Activated CD4-positive, alpha-beta T cell treated with anti-CD3 and anti-CD28 coated beads, Interleukin-2, Interleukin-4, amounts not matched to agents 100 ng/mL and 50 ng/mL, durations not matched to agents 16 hours and 8 hours (primary cell): ENCODE data around the gene ZNF354C.

ENCODE experiments used
- DNase-seq: peaks from one replicate; pipeline ENCODE4 v3.0.0-alpha.2; 2020; ENCODE audit warnings: low spot score

ZNF354C gene

DNA sequence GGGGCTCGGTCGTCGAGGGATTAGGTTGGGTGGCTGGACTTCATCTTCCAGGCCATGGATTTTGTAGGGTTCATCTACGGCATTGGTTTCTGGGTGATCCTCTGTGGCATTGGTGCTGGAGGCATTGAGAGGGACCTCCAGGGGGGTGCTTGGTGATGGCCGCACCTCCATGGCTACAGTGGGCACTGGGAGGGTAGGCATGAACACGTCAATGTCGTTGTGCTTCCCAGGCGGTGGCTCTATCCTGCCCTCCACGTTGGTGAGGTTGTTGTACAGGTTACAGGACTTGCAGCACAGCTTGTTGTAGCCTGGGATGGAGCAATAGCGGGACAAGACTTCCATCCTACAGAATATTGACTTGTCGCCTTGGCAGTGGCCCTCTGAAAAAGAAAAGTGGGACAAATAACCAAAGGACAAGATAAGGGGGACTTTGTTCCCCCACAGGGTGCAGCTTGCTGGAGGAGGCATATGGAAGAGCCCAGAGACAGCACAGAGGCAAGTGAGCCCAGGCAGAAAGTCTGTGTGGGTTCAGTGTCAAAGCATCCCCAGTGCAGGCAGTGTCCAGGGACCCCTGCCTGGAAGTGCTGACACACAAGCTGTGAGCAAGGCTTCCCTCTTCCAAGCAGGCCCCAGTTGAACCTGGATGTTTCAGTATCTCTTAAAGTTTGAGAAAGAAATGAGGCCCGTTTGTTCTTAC is 53.9 kb downstream of the ZNF354C start:
- no peak for DNase-seq

DNA sequence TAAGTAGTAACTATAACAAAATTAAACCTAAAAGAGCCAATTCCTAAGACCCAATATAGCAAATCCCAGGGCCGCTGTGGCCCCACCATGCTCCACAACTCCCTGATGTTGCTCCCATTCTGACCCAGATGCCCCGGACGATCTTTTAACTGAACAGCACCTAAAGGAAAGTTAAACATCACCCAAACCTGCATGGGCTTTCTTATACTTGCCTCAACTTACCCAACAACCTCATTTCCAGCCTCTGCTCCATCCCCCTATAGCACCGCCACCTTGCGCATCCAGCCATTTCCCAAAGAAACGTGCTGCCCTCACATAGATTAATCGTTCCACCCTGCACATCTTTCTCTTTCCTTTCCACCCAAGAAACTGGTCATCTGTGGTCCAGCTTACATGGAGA is 54.6 kb downstream of the ZNF354C start:
- no peak for DNase-seq

DNA sequence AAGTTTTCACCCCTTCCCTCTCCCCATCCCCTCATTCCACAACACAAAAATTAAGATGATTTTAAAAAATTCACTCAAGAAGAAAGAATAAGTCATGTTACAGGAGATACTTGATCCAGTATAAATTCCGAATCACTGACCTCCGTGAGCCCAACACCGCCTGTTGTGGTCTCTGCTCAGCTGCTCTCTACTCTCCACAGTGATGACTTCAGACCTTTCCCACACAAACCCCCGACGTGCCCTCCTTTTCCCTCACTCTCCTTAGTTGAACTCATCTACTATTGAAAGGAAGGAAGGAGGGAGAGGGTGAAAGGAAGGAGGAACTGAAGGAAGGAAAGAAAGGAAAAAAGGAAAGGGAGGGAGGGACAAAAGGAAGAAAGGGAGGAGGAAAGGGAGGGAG is 55.1 kb downstream of the ZNF354C start:
- no peak for DNase-seq

DNA sequence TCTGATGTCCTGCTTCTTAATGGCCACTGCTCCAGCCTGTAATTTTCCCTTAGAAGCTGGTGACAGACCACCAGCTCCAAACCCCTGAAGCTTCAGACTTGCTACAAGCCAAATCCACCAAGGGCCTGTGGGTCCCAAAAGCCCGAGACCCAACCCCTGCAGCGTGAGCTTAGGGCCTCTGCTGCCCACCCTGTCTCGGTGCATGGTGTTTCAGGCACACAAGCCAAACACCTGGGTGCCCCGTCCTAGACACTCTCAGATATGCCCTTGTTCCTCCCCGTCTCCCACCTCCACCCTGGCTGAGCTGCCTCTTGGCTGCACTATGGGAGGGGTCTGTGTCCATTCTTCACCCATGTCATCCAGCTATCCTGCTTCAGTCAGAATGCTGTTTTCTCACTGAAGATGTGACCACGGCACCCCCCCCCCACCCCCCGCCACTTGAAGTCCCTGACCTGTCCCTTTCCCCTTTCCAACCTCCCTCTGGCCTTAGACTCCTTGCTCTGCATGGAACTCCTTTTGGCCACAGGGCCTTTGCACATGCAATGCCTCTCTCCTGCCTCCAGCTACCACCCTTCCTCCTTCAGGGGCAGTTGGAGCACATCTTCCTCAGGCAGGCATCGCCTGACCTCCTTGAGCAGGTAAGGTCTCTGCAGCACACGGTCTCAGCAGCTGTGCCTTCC is 55.8 kb downstream of the ZNF354C start:
- DNase-seq, result no peak

DNA sequence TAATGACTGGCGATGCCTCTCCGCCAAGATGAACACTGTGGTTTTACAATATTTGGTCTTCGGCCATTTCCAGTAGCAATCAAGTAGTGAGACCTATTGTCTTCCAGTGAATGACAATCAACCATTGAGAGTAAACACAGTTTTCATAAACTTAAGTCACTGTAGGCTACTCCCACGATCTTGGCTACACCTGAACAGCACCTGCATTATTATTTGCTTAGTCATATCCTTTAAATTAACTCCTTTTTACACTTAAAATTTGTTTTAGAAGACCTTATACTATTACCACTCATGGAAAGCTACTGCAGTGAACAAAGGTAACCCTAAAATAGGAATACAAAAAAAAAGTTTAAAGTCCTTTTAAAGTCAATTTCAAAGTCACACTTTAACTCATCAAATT is 58.2 kb downstream of the ZNF354C start:
- DNase-seq, result no peak

DNA sequence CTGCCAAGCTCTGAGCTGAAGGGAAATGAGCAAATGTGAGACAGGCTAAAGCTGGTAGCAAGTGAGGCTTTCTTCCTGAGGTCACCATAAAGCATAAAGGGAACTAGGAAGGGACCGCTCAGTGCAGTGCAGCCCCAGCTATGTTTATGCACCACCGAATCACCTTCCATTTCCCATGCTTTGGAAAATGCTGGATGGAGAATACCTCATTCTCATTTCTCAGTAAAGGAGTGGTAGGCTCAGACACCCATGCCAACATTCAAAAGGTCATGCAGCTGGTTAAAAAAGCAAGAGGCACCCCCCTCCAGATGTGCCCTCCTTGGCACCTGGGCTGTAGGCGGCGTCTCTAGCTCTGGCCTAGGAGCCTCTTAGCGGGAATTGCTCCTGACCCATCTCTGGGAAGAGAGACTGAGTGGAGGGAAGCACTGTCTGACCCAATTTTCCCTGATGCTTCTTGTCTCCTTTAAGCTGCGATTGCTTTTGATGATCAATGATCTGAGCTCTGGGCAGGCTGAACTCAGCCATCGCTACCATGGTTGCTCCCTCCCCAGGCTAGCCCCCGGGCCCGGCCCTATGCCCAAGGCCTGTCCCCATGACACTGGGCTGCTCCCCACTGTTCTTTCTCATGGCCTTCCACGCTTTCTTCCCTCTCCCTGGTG is 58.7 kb downstream of the ZNF354C start:
- no peak for DNase-seq

DNA sequence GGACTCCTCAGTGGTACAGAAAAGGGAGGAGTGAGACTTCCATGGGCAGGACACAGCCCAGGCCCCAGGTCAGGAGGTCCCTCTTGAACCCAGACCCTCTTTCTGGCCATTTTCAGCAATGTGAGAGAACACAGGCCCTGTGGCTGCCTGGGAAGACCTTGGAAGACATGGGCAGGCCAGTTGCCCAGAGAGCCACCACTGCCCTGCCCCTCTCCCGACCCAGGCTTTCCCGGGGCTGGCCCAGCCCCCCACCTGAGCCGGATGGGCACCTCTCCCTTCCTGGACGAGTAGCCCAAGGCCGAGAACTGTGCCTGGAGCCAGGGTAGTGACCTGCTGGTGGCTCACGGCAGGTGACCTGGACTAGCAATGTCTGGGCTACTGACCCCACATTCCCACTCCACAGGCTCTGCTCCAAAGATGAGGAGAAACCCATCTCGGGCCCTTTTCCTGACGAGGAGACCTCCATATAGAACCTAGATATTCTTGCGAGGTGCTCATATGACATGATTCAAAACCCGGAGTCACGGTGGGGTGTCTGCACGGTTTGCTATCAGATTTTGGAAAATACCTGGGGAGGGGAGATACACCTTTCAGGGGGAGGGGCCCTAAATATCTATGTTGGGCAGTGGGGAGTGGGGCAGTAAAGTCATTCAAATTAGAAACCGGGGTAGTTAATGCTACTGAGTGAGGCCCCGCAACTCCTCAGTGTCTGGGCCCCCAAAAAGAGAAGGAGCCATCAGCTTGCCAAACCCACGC is 59.4 kb downstream of the ZNF354C start:
- DNase-seq, result no peak

DNA sequence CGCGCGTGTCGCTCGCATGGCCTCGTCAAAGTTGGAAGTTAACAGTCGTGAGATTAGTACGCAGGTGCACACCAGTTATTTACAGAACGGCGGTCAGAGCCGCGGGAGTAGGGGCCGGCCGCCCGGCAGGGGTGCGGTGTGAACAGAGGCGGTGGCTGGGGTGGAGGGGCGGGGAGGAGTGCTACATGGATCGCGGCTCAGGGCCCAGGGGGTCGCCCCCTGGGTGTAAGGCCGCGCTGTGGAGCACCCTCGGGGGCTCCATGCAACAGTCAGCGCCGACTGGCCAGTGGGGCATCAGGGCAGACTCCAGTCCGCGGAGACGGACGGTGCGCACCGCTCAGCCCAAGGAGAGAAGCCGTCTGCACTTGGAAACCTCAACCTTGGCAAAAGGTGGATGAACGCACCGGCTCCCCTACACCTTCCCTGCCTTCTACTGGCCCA is 60.3 kb downstream of the ZNF354C start:
- no peak for DNase-seq

DNA sequence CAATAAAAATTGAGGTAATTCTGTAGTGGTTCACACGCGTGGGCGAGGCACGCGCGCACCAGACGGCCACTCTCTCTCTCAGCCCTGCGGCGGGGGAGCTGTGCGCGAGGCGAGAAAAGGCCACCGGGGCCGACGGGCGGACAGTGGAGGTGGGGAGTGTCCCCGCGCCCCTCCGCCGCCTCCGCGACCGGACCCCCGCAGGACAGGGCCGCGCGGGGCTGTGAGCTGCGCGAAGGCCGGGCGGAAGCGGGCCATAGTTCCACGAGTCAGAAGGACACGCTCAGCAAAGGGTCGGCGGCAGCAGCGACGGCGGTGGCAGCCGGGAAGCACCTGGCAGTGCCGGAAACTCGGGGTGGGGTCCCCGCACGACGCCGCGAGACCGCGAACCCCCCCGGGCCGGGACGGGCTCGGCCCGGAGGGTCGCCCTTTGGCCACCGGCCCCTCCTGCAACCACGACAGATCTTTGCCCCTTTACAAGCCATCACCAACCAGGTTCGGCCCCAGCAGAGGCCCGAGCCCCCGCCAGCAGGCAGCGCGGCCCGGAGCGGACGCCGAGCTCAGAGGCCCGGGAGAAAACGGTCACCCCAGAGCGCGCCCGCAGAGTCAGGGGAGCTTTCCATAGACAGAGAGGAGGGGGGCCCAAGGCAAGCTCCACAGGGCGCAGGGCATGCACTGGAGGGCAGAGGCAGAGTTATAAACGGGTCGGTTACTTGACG is 60.9 kb downstream of the ZNF354C start:
- DNase-seq, result no peak

DNA sequence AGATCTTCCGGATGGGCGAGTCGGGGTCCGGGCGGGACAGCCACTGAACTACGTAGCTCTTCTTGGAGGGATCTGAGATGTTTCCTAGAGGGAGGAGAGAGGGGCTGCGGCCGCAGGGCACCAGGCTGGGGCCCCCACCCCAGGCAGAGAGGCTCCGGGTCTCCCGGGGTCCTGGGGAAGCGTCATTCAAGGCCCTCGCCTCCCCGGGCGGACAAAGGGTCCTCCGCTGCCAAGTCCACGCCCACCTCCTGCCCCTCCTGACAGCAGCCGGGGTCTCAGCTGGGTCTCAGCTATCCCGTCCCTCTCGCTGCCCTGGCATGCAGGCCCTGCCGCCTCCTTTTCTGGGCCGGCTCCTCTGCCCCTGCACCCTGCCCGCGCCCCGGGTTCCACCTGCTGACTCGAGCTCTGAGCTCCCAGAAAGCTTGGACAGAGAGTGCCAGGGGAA is 61.5 kb downstream of the ZNF354C start:
- DNase-seq, result no peak

DNA sequence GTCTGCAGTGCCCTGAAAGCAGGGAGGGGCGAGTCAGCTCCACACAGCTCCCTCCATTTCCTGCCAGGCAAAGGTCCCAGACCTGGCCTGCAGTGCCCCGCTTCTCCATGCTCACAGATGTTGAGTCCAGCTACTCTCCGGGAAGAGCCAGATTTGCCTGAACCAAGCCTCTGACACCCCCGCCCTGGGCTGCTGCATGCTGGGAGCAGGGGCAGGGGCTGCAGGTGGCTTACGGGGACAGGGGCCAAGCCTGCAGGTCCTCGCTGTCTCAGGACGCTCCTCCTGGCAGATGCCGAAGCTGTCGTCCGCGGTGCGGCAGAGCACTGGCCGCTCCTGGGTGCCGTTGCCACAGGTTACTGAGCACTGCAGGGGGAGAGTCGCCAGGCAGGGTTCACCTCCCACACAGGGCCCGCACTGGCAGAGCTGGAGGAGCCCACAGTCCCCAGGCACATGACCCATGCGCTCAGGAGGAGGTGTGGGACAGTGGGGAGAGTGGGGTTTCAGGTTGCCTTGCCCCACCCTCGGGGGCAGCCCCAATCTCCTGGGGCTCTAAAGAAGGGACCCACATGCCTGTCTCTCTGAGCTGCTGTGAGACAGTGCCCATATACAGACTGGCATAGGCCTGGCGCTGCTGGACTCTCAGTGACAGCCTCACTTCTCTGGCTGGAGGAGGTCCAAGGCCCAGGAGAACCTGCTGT is 62.4 kb downstream of the ZNF354C start:
- no peak for DNase-seq

DNA sequence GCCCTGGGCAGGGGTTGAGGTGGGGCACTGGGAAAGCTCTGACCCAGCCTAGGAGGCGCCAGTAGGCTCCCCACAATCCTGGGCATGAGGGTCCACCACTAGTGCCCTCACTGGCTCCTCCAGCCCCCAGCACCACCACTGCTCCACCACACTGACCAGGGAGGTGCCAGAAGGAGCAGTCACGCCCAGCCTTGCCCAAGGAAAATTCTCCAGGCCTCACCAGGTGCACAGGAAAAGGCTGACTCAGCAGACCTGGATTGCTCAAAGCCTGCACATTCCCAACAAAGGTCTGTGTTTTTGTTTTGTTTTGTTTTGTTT is 62.9 kb downstream of the ZNF354C start:
- DNase-seq, result no peak

DNA sequence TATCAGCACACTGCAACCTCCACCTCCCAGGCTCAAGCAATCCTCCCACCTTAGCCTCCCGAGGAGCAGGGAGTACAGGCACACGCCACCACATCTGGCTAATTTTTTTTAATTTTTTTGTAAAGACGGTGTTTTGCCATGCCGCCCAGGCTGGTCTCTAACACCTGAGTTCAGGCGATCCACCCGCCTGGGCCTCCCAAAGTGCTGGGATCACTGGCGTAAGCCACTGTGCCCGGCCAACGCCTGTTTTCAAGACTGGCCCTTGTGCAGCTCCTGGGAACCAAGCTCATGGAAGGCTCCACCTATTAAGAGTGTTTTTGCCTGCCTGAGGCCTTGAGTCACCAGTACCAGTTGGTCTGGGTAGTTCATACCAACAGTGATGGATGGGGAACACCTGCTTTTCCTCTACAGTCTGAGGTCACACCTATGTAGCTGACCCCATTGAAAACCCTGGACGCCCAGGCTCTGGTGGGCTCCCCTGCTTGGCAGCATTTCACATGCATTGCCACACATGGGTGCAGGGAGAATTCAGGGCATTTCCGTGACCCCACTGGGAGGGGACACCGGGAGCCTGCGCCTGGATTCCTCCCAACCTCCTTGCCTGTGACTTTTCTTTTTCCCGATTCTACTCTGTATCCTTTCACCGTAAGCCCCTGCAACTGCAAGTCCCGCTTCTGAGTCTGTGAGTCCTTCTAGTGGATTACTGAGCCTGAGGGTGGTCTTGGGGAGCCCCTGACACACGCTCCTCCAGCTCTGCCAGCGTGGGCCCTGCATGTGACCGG is 63.5 kb downstream of the ZNF354C start:
- no peak for DNase-seq

DNA sequence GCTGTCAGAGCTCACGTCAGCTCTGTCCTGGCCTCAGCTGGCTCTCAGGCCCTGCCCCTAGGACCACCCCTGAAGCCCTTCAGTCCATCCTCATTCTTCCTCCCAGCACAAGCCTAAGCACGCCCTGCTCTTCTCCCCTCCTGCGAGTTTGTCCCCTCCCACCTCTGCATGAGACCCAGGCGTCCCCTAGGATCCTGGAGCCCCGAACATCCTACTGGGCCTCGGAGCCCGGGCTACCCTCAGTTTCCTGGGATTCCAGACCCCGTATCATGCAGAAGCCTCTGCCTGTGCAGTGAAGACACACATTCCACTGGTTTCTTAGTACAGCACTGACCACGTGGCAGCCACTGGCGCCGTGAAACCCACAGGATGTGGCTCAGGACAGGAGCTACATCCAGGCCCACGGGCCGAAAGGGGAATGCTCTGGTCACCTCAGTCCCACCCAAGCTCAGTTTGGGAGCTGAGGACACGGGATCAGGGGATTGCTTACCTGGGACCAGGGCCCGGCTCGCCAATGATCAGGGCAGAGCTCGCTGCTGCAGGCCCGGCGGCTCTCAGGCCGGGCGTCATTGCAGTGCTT is 64.2 kb downstream of the ZNF354C start:
- no peak for DNase-seq

DNA sequence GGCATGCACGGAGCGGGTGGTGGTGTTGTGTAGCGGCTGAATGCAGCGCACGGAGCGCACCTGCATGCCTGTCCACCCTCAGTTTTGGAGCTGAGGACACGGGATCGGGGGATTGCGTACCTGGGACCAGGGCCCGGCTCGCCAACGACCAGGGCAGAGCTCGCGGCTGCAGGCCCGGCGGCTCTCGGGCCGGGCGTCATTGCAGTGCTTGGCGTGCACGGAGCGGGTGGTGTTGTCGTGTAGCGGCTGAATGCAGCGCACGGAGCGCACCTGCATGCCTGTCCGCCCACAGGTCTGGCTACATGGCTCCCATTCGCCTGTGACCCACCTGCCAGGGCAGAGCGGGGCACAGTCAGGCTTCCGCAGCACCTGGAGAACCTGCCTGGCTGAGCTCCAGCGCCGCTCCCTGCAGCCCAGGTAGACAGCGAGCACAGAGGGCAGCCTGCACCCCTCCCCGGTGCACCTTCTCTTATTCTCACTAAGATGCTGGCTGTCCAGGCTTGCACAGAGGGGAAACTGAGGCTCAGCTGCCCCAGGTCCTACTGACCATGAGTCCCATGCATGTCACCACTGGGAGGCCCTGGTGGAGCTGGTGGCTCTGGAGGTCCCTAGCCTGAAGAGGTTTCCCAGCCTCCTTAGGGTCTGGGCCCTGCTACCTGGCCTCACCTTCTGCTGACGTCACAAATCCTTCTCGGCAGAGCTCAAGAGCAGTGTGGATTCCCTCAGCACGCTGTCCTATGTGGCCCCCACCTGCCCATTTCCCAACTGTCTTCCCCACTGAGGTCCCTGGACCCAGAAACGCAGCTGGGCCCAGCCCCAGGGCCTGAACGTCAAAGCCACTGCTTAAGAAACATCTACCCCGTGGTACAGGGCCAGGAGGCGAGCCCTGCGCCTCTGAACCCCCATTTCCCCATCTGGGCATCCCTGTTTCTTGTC is 64.9 kb downstream of the ZNF354C start:
- DNase-seq, result no peak

DNA sequence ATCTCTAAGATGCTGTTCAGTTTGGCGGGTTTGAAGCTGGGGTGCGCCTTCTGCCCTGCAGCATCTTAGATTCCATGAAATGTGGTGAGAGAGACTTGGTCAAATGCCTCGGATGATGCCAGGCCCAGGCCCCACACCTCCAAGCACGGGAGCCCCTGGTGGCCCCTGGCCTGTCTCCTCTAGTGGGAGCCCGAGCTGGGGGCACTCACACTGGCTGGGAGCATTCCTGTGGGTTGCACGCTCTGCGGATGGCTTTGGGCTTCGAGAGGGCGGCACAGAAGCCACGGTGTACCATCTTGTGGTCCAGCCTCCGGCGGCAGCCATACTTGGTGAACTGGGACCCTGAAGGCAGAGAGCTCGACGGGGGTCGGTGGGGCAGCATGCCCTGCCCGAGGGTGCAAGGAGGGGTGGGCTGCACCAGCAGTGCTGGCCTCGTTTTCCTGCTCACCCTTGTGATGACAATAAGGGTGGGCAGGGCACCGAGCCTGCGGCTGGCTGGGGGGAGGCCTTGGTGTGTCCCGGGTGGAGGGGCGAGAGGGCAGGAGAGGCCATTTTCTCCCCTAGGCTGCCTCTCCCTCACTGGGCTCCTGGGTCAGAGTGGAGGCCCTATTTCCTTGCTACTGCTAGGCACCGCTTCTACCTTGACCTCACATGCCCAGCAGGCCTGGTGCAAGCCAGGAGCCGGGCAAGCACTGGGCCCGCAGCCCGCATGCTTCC is 65.8 kb downstream of the ZNF354C start:
- no peak for DNase-seq

DNA sequence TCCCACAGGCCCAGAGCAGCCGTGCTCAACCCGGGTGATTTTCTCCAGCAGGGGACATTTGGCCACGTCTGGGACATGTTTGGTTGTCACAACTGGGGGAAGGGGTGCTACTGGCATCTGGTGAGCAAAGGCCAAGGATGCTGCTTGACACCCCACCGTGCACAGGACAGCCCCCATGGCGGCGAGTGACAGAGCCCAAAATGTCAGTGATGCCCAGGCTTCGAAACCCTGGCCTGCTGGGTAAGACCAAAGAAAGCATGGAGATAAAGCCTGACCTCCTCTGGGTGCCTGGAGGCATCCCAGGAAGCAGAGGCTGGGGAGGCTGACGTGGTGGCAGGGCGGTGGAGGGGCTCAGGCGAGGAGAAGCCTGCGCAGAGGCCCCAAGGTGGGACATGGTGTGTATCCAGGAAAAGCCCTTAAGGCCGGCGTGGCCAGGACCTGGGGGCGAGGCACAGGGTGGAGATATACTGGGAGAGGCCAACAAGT is 66.4 kb downstream of the ZNF354C start:
- no peak for DNase-seq
